DOHH2 (cell line): ENCODE data around the gene BIN1.

Source experiments
- H3F3A ChIP-seq: fragments of 200-600 bp; sonication (generic), shearing (Covaris generic); 2 replicates; pipeline ENCODE4 v1.6.0; 2016; ENCODE audit warnings: antibody characterized with exemption, mild to moderate bottlenecking; ENCODE audit not compliant: control insufficient read depth, insufficient read depth
- H3K27ac ChIP-seq: fragments of 200-600 bp; sonication (generic); 2 replicates; pipeline ENCODE4 v1.5.1; 2014; ENCODE audit warnings: low read depth, mild to moderate bottlenecking, low read length, moderate library complexity
- H3K27me3 ChIP-seq: fragments of 200-600 bp; sonication (generic); 2 replicates; pipeline ENCODE4 v1.6.1; 2014; ENCODE audit warnings: mild to moderate bottlenecking, low read length, mixed read lengths; ENCODE audit not compliant: control insufficient read depth
- H3K36me3 ChIP-seq: fragments of 200-600 bp; sonication (generic); 2 replicates; pipeline ENCODE4 v1.6.1; 2014; ENCODE audit warnings: mild to moderate bottlenecking, low read length, moderate library complexity, mixed read lengths; ENCODE audit not compliant: control insufficient read depth
- H3K4me1 ChIP-seq: fragments of 200-600 bp; sonication (generic); 2 replicates; pipeline ENCODE4 v1.6.1; 2014; ENCODE audit warnings: mild to moderate bottlenecking, low read length, mixed read lengths; ENCODE audit not compliant: control insufficient read depth
- H3K4me2 ChIP-seq: fragments of 200-600 bp; sonication (generic); 2 replicates; pipeline ENCODE4 v1.6.0; 2014; ENCODE audit warnings: mild to moderate bottlenecking, low read length, moderate library complexity
- H3K4me3 ChIP-seq: fragments of 200-600 bp; sonication (generic); 2 replicates; pipeline ENCODE4 v1.5.1; 2014; ENCODE audit warnings: mild to moderate bottlenecking, low read length, mixed read lengths
- H3K79me2 ChIP-seq: fragments of 200-600 bp; sonication (generic); 2 replicates; pipeline ENCODE4 v1.6.1; 2014; ENCODE audit warnings: mild to moderate bottlenecking, low read length, mixed read lengths; ENCODE audit not compliant: control insufficient read depth
- H3K9me2 ChIP-seq: fragments of 200-600 bp; sonication (generic); replicated peaks from 2 replicates; pipeline ENCODE4 v1.6.1; 2014; ENCODE audit warnings: mild to moderate bottlenecking, low read length, mixed read lengths; ENCODE audit not compliant: control insufficient read depth
- H3K9me3 ChIP-seq: fragments of 200-600 bp; sonication (generic); 2 replicates; pipeline ENCODE4 v1.6.1; 2014; ENCODE audit warnings: antibody characterized with exemption, low read length, mixed read lengths; ENCODE audit not compliant: control insufficient read depth, insufficient read depth
- H4K20me1 ChIP-seq: fragments of 200-600 bp; sonication (generic); 2 replicates; pipeline ENCODE4 v1.6.0; 2014; ENCODE audit warnings: low read depth, mild to moderate bottlenecking, antibody characterized with exemption, low read length, moderate library complexity; ENCODE audit not compliant: control insufficient read depth, insufficient read depth
- CTCF ChIP-seq: fragments of 200-600 bp; sonication (generic); IDR thresholded peaks from one replicate; pipeline ENCODE4 v1.5.1; 2014; ENCODE audit warnings: antibody characterized with exemption, mild to moderate bottlenecking, low read depth, low read length; ENCODE audit not compliant: poor library complexity, severe bottlenecking
- EZH2phosphoT487 ChIP-seq: fragments of 200-600 bp; sonication (generic); IDR thresholded peaks from 2 replicates; pipeline ENCODE4 v1.6.1; 2017; ENCODE audit warnings: borderline replicate concordance, mild to moderate bottlenecking, antibody characterized with exemption, low read length, moderate library complexity, mixed read lengths

BIN1 gene

GRCh38 chr2:127140538-127140937, 33.6 kb upstream of the BIN1 start:
- Histone ChIP-seq H3K27me3 (no peaks in the 10 kb centered on the region), H3K79me2 (no peaks in the 10 kb centered on the region), H3K4me2 (no peak overlapping the region), H3K4me1 (no peaks in the 10 kb centered on the region), H3K4me3 (no peak overlapping the region), H3K36me3 (no peaks in the 10 kb centered on the region), H3F3A (no peaks in the 10 kb centered on the region), H3K27ac (no peak overlapping the region), H4K20me1 (no peaks in the 10 kb centered on the region), H3K9me2 (no peaks in the 10 kb centered on the region), H3K9me3 (no peaks in the 10 kb centered on the region)
- TF ChIP-seq EZH2phosphoT487 (no peak), CTCF (no peak)

- no peaks in the 10 kb centered on the region for H3K27me3 ChIP-seq
- H3K27ac ChIP-seq, result no peak overlapping the region
- TF ChIP-seq EZH2phosphoT487, result no peak
- no peak for TF ChIP-seq CTCF
- no peaks in the 10 kb centered on the region for H3F3A ChIP-seq
- no peaks in the 10 kb centered on the region for H3K9me3 ChIP-seq
- H4K20me1 ChIP-seq, result no peaks in the 10 kb centered on the region
- H3K4me2 ChIP-seq, result no peak overlapping the region
- H3K9me2 ChIP-seq, result no peaks in the 10 kb centered on the region
- no peak overlapping the region for H3K4me3 ChIP-seq
- H3K79me2 ChIP-seq, result no peaks in the 10 kb centered on the region
- no peaks in the 10 kb centered on the region for H3K36me3 ChIP-seq
- no peaks in the 10 kb centered on the region for H3K4me1 ChIP-seq
Observed at GRCh38 chr2:127139766-127140165, 32.8 kb upstream of the BIN1 start.

DNA sequence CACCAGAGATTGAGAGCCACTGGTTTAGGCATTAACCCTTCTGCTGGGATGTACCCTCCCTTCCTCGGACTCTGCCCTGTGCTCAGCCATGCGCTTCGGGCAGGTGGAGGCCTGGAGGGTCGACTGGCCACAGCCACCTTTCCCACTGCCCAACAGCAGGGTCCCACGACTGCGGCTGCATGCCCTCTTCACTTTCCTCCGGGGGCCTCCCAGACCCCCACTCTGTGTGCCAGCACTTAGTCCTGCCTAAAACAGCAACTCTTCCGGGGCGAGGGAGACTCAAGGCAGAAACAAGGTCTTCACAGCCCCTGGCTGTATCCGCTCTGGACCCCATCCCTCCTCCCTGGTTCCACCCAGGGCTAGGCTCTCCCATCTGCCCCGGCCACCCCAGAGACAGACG, 31.3 kb upstream of the BIN1 start:
- no peak for TF ChIP-seq EZH2phosphoT487
- no peak for TF ChIP-seq CTCF

DNA sequence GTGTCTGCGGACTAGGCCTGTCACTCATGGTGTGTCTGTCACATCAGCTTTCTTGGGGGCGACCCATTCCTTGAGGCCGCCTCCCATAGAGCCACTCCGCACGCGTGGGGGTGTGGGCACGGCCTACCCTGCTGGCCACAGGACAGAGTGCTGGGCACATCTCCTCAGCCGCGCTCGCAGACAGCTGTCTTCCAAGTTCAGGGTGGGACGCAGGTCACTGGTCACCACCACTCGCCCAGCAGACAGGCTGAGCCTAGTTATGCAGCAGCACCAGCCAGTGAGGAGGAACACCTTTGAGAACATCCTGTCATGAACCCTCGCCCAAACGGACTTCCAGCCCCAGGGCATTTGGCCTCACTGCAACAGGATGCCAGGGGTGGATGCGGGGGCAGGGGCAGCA, 30.8 kb upstream of the BIN1 start:
- no peaks in the 10 kb centered on the region for H3K9me3 ChIP-seq
- H3K4me3 ChIP-seq, result no peak overlapping the region
- no peaks in the 10 kb centered on the region for H3K4me1 ChIP-seq
- H3K27ac ChIP-seq, result no peak overlapping the region
- H3K9me2 ChIP-seq, result no peaks in the 10 kb centered on the region
- no peaks in the 10 kb centered on the region for H3F3A ChIP-seq
- H3K36me3 ChIP-seq, result no peaks in the 10 kb centered on the region
- no peaks in the 10 kb centered on the region for H3K27me3 ChIP-seq
- H3K79me2 ChIP-seq, result no peaks in the 10 kb centered on the region
- H3K4me2 ChIP-seq, result no peak overlapping the region
- H4K20me1 ChIP-seq, result no peaks in the 10 kb centered on the region
- TF ChIP-seq CTCF (no peak), EZH2phosphoT487 (no peak)

More for the DNA sequence above, 31.3 kb upstream of the BIN1 start:
- Histone ChIP-seq H3K9me3 (no peaks in the 10 kb centered on the region), H3K27ac (no peak overlapping the region), H3K9me2 (no peaks in the 10 kb centered on the region), H4K20me1 (no peaks in the 10 kb centered on the region), H3K36me3 (no peaks in the 10 kb centered on the region), H3K4me3 (no peak overlapping the region), H3K4me1 (no peaks in the 10 kb centered on the region), H3K27me3 (no peaks in the 10 kb centered on the region), H3K79me2 (no peaks in the 10 kb centered on the region), H3K4me2 (no peak overlapping the region), H3F3A (no peaks in the 10 kb centered on the region)
